Thymus (tissue), 11 donors: ENCODE data around the gene OR13J1. TPM values are rescaled to one million over a fixed set of nuclear protein-coding genes. Genes with fewer than 3 reads are reported as not detected.

Experiments used
- DNase-seq, 9 donors: peaks; one replicate each; pipeline ENCODE4 v3.0.0-alpha.2; 2013; ENCODE audit warnings: low spot score in 9 of 9, low read depth in 6 of 9, missing footprints in 1 of 9
- H3K27ac ChIP-seq, 2 donors: one replicate each; pipeline ENCODE4 v1.5.1; 2013; ENCODE audit warnings: control low read depth in 1 of 2, low read depth in 1 of 2, low read length in 1 of 2, mild to moderate bottlenecking in 1 of 2, moderate library complexity in 1 of 2
- H3K27me3 ChIP-seq, 2 donors: one replicate each; pipeline ENCODE4 v1.5.1; 2013; ENCODE audit warnings: low read length in 1 of 2; ENCODE audit not compliant: control insufficient read depth in 2 of 2, insufficient read depth in 1 of 2
- H3K36me3 ChIP-seq, 2 donors: one replicate each; pipeline ENCODE4 v1.5.1; 2013; ENCODE audit warnings: low read length in 1 of 2, mild to moderate bottlenecking in 1 of 2, moderate library complexity in 1 of 2; ENCODE audit not compliant: control insufficient read depth in 2 of 2, insufficient read depth in 2 of 2
- H3K4me1 ChIP-seq, 2 donors: one replicate each; pipeline ENCODE4 v1.5.1; 2013; ENCODE audit warnings: low read length in 2 of 2; ENCODE audit not compliant: control insufficient read depth in 2 of 2, insufficient read depth in 2 of 2
- H3K4me3 ChIP-seq, 2 donors: one replicate each; pipeline ENCODE4 v1.5.1; 2013; ENCODE audit warnings: low read length in 2 of 2, control low read depth in 1 of 2, mild to moderate bottlenecking in 1 of 2
- H3K9me3 ChIP-seq, 2 donors: one replicate each; pipeline ENCODE4 v1.5.1; 2013; ENCODE audit warnings: low read length in 1 of 2, mild to moderate bottlenecking in 1 of 2; ENCODE audit not compliant: control insufficient read depth in 2 of 2, insufficient read depth in 1 of 2
- WGBS: extraction: QIAGEN DNeasy Blood & Tissue Kit; methylation state at CpG from one replicate; pipeline ENCODE4 v1.1.7; 2013; 5-methylcytosine and 5-hydroxymethylcytosine counted together
- polyA plus RNA-seq: library from polyadenylated mRNA; stranded (reverse); fragments of 200-250 nt; gene quantifications from one replicate; pipeline ENCODE4 v1.2.3, GENCODE V29; 2013
- total RNA-seq: library from RNA; stranded (reverse); fragments of 120-200 nt; gene quantifications from one replicate; pipeline ENCODE4 v1.2.4, GENCODE V29; 2013
- donor health status: healthy.

The OR13J1 gene
- total and polyA plus RNA-seq, 2 donors: not detected

DNA sequence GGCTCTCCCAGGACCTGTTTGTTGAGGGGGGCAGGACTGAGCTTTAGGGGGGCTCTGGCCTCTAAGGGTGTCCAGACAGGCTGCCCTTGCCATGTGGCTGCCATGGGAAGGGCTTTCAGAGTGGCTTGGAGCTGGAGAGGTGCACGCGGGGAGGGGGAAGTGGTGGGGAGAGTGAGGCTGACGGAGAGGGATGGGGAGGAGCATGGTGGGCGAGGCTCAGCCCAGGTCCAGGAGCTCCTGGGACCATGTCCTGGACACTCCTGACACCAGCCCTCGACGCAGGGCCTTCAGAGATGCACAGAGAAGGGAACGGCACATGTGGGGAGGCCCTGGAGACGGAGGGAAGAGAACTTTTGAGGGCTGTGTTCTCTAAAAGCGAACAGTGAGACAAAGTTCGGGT is 41.5 kb upstream of the OR13J1 start:
- no peaks in the 10 kb centered on the region for H3K9me3 ChIP-seq
- peaks cover 12 to 58% of the 10 kb centered on the region in 2 donors for H3K4me1 ChIP-seq
- H3K27me3 ChIP-seq: no peaks in the 10 kb centered on the region
- H3K36me3 ChIP-seq: no peaks in the 10 kb centered on the region
- no peak overlapping the region for H3K27ac ChIP-seq
- H3K4me3 ChIP-seq: no peak overlapping the region
- 82% methylated on average over 10 of the region's 10 CpGs for WGBS
- DNase-seq: no peak

DNA sequence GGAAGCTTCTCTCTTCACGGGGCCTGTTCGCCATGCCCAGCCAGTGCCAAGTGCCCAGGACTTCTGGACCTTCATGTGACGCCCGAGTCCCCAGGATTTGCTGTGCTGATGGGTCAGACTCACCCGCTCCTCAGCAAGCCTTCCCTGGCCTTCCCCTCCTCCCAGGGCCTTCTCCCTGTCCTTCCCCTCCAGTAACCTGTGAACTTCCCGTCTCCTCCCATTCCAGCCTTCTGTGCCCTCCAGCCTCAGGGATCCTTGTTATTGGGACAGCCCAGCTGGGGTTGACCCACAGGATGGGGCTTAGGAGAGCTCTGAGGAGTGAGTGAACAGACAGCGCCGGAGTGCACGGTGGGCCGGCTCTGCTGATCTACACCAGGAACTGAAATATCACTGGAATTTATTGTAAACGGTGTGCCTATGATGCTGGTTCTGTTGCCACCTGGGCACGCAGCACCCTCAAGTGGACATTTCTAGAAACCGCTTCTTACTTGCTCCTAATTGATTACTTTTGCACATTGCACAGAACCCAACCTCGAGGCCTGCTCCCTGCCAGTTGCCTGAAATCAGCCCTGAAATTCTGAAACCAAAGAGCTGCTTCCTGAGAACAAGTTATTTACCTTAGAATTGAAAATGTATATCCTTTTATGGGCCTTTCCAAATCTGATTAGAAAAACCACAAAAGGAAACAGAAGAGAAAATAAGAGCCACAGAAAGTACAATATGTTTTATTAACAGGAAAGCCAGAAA is 40.6 kb upstream of the OR13J1 start:
- no peaks in the 10 kb centered on the region for H3K27me3 ChIP-seq
- no peak overlapping the region for H3K4me3 ChIP-seq
- no peaks in the 10 kb centered on the region for H3K9me3 ChIP-seq
- peak overlapping the region; percentile 50 to 60 for H3K27ac ChIP-seq
- peak in 3 of 9 donors; percentile 32 to 66 (median 44) for DNase-seq
- H3K4me1 ChIP-seq: peaks cover 12 to 61% of the 10 kb centered on the region in 2 donors
- 53% methylated on average over 14 of the region's 14 CpGs for WGBS
- H3K36me3 ChIP-seq: no peaks in the 10 kb centered on the region

DNA sequence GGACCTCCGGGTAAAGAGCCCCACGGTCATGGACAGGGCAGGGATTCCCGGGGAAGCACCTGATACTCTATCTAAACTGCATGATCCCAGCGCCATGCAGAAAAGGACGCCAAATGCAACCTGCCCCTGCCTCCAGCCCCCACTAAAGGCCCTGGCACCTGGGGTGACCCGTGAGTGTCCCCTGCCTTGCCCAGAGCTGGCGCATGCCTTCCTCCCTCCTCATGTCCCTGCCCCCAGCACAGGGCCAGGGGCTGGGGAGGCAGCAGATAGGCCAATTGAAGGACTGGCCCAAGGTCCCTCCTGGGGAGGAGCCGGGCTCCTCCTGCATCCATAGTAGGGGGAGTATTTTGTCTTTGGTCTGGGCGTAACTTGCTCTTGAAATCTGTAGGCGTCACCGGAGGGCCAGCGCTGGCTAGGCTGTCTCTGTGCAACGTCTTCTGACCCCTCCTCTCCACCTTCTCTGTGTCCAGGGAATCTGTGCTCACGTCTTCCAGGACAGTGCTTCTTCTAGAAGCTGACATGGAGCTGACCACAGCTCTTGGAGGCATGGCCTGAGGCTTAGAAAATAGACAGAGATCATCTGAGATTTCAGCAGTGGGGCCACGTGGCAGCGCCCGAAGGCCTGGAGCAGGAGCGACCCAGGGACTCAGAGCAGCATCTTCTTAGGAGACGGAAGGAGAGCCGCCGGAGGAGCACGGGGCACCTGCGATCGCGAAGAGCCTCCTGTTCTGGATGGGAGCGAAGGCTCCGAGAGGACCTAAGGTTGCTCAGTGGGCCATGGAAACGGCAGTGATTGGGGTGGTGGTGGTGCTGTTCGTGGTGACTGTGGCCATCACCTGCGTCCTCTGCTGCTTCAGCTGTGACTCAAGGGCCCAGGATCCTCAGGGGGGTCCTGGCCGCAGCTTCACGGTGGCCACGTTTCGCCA is 39.7 kb upstream of the OR13J1 start:
- Histone ChIP-seq H3K36me3 (no peaks in the 10 kb centered on the region), H3K27me3 (no peaks in the 10 kb centered on the region), H3K4me1 (peaks cover 12 to 64% of the 10 kb centered on the region in 2 donors), H3K9me3 (no peaks in the 10 kb centered on the region), H3K4me3 (no peak overlapping the region), H3K27ac (peak overlapping the region; percentile 50 to 60)
- DNase-seq: no peak
- 97% methylated on average over 34 of the region's 34 CpGs for WGBS

DNA sequence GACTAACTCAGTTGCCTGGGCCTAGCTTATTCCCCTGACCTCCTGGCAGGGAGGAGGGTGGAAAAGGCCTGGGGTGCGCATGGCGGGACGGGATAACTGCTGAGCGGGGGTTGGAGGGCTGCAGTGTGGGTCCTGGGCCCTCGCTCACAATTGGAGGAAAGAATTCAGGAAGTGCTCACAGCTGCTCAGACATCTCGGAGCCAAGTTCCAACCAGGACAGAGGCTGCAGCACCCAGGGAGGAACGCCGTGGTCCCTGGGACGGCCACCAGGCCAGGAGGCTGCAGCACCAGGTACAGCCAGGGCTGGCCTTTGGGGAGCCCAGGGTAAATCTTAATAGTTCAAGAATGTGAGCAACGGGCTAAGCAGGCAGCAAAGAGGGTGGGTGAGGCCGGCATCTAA is 39.1 kb upstream of the OR13J1 start, which contains the start of gene SPAAR:
TSS of gene SPAAR (plus strand) at position 217 of the 400 bp plus-strand sequence. CDS start 974 bp downstream, outside the sequence.
- Histone ChIP-seq H3K4me1 (peaks cover 12 to 69% of the 10 kb centered on the region in 2 donors), H3K9me3 (no peaks in the 10 kb centered on the region), H3K27me3 (no peaks in the 10 kb centered on the region), H3K27ac (peak within 1 kb of the TSS; percentile 47 to 57), H3K36me3 (no peaks in the 10 kb centered on the region), H3K4me3 (no peak within 1 kb of the TSS)
- WGBS: 89% methylated on average over 11 of the region's 11 CpGs
- no peak for DNase-seq

DNA sequence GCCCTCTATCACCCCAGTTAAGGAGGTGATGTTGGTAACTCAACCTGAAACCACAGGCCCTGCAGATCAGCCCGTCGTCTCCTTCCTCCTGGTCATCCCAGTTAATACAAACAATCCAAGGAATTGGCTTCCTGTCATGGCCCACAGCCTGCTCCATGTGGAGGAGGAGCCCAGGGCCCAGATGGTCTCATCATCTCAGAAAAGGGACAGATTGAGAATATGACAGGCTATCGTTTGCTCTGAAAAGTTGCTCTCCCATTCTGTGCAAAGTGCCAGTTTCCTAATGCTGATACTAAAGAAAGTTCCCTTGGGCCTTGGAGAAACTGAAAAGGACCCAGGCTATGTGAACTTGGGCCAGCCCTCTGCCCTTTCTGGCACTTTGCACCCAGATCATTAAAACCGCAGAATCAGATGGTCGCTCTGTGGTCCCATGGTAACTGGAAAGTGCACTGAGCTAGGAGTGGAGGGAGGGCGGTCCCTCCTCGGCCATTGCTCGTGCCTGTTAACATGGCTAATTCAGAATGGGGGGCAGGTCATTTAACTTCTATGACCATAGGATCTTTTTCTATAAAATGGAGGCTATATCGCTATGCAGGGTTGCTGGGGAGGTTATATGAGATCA is 38.4 kb upstream of the OR13J1 start:
- Histone ChIP-seq H3K27me3 (no peaks in the 10 kb centered on the region), H3K9me3 (no peaks in the 10 kb centered on the region), H3K4me3 (no peak overlapping the region), H3K27ac (peak overlapping the region; percentile 47 to 57), H3K4me1 (peaks cover 12 to 71% of the 10 kb centered on the region in 2 donors), H3K36me3 (no peaks in the 10 kb centered on the region)
- 87% methylated on average over 9 of the region's 9 CpGs for WGBS
- DNase-seq: no peak

GRCh38 chr9:35907711-35908503 is 37.7 kb upstream of the OR13J1 start:
- H3K9me3 ChIP-seq: no peaks in the 10 kb centered on the region
- DNase-seq: peak in 1 of 9 donors; percentile 31
- no peaks in the 10 kb centered on the region for H3K27me3 ChIP-seq
- peaks cover 12 to 76% of the 10 kb centered on the region in 2 donors for H3K4me1 ChIP-seq
- H3K4me3 ChIP-seq: no peak overlapping the region
- peak overlapping the region; percentile 57 to 64 for H3K27ac ChIP-seq
- no peaks in the 10 kb centered on the region for H3K36me3 ChIP-seq
- whole genome bisulfite sequencing: 48% methylated on average over 13 of the region's 13 CpGs

GRCh38 chr9:35906923-35907699 is 36.9 kb upstream of the OR13J1 start:
- Histone ChIP-seq H3K36me3 (no peaks in the 10 kb centered on the region), H3K4me1 (peaks cover 12 to 76% of the 10 kb centered on the region in 2 donors), H3K9me3 (no peaks in the 10 kb centered on the region), H3K4me3 (no peak overlapping the region), H3K27ac (peak overlapping the region; percentile 32 to 64), H3K27me3 (no peaks in the 10 kb centered on the region)
- WGBS: 93% methylated on average over 14 of the region's 14 CpGs
- no peak for DNase-seq
